Measurements from ENCODE around the gene PAK5. TPM values are rescaled to one million over a fixed set of nuclear protein-coding genes. Genes with fewer than 3 reads are reported as not detected.

The PAK5 gene
- total and polyA plus RNA-seq, 2 donors: 0.05 to 0.48 TPM

- 90% methylated on average over 1 of the region's 1 CpG for WGBS
- no peak for DNase-seq (ENCODE audit: extremely low spot score)
- H3K4me1 ChIP-seq (ENCODE audit: insufficient read depth): no peaks in the 10 kb centered on the region
- no peaks in the 10 kb centered on the region for H3K36me3 ChIP-seq (ENCODE audit: insufficient read depth)
- H3K27ac ChIP-seq (ENCODE audit: low read depth): no peak overlapping the region
- H3K4me3 ChIP-seq (ENCODE audit: low read depth, low read length): no peak overlapping the region
These were observed 271.9 kb downstream of the PAK5 start for GRCh38 chr20:9566977-9567376.

DNA sequence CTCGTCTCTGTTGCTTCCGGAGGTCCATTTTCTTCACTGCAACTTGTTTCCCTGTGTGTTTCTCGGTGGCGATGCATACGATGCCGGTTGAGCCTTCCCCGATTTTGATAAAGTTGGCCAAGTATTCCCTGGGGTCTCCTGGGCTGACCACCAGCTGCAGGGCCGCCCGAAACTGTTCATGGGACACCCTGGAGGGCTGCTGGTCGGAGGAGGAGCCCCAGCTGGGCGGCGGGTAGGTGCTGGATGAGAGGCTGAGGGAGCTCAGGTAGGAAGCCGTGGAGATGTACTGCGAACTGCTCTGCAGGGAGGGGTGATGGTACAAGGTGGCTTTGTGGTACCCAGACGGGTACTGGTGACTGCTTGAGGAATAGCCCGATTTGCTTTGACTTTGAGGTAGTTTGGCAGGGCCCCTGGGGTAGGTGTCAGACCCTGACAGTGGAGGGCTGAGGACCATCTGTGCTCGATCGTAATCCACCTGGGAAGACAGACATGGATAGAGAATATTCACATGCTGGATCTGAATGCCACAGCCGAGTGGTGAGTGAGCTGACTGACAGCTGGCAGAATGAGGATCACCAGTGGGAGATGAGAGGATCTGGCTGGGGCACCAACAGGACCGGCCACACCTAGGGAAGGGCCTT lies 272.8 kb downstream of the PAK5 start:
- no peak overlapping the region for H3K4me3 ChIP-seq (ENCODE audit: low read depth, low read length)
- no peak for DNase-seq (ENCODE audit: extremely low spot score)
- no peaks in the 10 kb centered on the region for H3K36me3 ChIP-seq (ENCODE audit: insufficient read depth)
- 89% methylated on average over 20 of the region's 20 CpGs for WGBS
- no peak overlapping the region for H3K27ac ChIP-seq (ENCODE audit: low read depth)
- H3K4me1 ChIP-seq (ENCODE audit: insufficient read depth): no peaks in the 10 kb centered on the region

DNA sequence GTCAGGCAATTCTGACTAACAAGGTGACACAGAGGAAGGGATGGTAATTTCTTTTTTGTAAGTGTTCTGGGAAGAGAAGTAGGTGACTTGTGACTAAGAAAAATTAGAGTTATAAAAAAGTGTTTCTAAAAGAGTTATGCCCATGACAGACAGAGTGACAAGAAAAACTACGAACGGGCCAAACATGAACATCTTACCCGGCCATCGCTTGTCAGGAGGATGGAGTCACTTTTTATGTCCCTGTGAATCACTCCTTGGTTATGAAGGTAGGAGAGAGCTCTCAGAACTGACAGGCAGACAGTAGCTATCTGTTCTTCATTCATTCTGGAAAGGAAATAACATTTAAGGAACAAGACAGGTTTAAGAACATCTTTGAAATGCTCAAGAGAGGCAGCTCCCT lies 281.5 kb downstream of the PAK5 start:
- H3K4me1 ChIP-seq (ENCODE audit: insufficient read depth): no peaks in the 10 kb centered on the region
- WGBS: 93% methylated on average over 4 of the region's 4 CpGs

DNA sequence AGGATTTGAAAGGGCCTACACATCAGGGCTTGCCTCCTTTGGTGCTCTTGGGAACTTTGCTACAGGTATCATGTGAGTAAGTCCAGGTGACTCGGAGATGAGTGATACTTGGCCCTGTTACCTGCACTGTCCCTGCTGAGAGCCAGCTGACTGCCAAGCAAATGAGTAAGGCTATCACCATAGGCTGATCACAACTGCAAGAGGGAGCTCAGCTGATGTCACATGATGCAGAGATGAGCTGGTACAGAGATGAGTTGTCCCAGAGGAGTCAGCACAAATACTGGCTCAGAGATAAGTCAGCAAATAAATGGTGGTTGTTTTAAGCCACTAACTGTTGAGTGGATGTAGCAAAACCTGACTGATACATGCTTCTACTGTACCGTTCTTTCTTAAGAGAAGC lies 283.1 kb downstream of the PAK5 start:
- H3K4me3 ChIP-seq (ENCODE audit: low read depth, low read length): no peak overlapping the region
- no peaks in the 10 kb centered on the region for H3K4me1 ChIP-seq (ENCODE audit: insufficient read depth)
- WGBS: 83% methylated on average over 2 of the region's 2 CpGs
- DNase-seq (ENCODE audit: extremely low spot score): no peak
- no peaks in the 10 kb centered on the region for H3K36me3 ChIP-seq (ENCODE audit: insufficient read depth)
- H3K27ac ChIP-seq (ENCODE audit: low read depth): no peak overlapping the region

More for the DNA sequence above, 281.5 kb downstream of the PAK5 start:
- Histone ChIP-seq H3K36me3 (ENCODE audit: insufficient read depth) (no peaks in the 10 kb centered on the region), H3K27ac (ENCODE audit: low read depth) (no peak overlapping the region), H3K4me3 (ENCODE audit: low read depth, low read length) (no peak overlapping the region)
- no peak for DNase-seq (ENCODE audit: extremely low spot score)

GRCh38 chr20:9551808-9552550 lies 286.9 kb downstream of the PAK5 start:
- 61% methylated on average over 4 of the region's 4 CpGs for WGBS
- Histone ChIP-seq H3K4me3 (ENCODE audit: low read depth, low read length) (no peak overlapping the region), H3K4me1 (ENCODE audit: insufficient read depth) (no peaks in the 10 kb centered on the region), H3K36me3 (ENCODE audit: insufficient read depth) (no peaks in the 10 kb centered on the region), H3K27ac (ENCODE audit: low read depth) (no peak overlapping the region)
- DNase-seq (ENCODE audit: extremely low spot score): no peak

- Histone ChIP-seq H3K27ac (ENCODE audit: low read depth) (no peak overlapping the region), H3K4me1 (ENCODE audit: insufficient read depth) (no peaks in the 10 kb centered on the region), H3K4me3 (ENCODE audit: low read depth, low read length) (no peak overlapping the region), H3K36me3 (ENCODE audit: insufficient read depth) (no peaks in the 10 kb centered on the region)
- WGBS: 69% methylated on average over 2 of the region's 2 CpGs
- DNase-seq (ENCODE audit: extremely low spot score): no peak
These were observed 288.0 kb downstream of the PAK5 start for GRCh38 chr20:9550871-9551270.

- 72% methylated on average over 1 of the region's 1 CpG for WGBS
- H3K4me3 ChIP-seq (ENCODE audit: low read depth, low read length): no peak overlapping the region
- no peaks in the 10 kb centered on the region for H3K36me3 ChIP-seq (ENCODE audit: insufficient read depth)
- H3K27ac ChIP-seq (ENCODE audit: low read depth): no peak overlapping the region
- no peak for DNase-seq (ENCODE audit: extremely low spot score)
- H3K4me1 ChIP-seq (ENCODE audit: insufficient read depth): no peaks in the 10 kb centered on the region
These were observed 288.6 kb downstream of the PAK5 start for GRCh38 chr20:9550283-9550682.

GRCh38 chr20:9543214-9543613 lies 295.7 kb downstream of the PAK5 start:
- WGBS: 34% methylated on average over 4 of the region's 4 CpGs
- DNase-seq (ENCODE audit: extremely low spot score): no peak
- Histone ChIP-seq H3K4me3 (ENCODE audit: low read depth, low read length) (no peak overlapping the region), H3K36me3 (ENCODE audit: insufficient read depth) (no peaks in the 10 kb centered on the region), H3K27ac (ENCODE audit: low read depth) (no peak overlapping the region), H3K4me1 (ENCODE audit: insufficient read depth) (no peaks in the 10 kb centered on the region)

DNA sequence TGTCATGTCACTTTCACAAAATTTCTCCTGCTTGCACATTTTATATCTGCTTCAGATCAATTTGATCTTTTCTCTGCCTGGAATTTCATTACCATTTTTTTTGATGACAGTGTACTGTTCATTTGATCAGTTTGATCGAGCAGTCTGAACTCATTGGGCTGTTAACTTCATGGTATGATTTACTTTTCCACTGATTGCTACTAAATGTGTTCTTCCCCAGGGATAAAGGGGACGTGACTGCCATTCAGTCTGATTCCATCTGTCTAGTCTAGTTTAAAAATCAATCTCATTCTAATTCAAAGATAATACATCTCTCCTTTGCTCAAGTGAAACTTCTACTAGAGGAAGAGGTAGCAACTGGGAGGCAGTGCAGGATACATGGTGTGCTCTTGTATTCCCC lies 303.4 kb downstream of the PAK5 start:
- no peak for DNase-seq (ENCODE audit: extremely low spot score)
- Histone ChIP-seq H3K4me3 (ENCODE audit: low read depth, low read length) (no peak overlapping the region), H3K4me1 (ENCODE audit: insufficient read depth) (no peaks in the 10 kb centered on the region), H3K36me3 (ENCODE audit: insufficient read depth) (no peaks in the 10 kb centered on the region), H3K27ac (ENCODE audit: low read depth) (no peak overlapping the region)
- 79% methylated on average over 2 of the region's 2 CpGs for whole genome bisulfite sequencing

- WGBS: 88% methylated on average over 5 of the region's 5 CpGs
- H3K27ac ChIP-seq (ENCODE audit: low read depth): no peak overlapping the region
- DNase-seq (ENCODE audit: extremely low spot score): no peak
These were observed 304.9 kb downstream of the PAK5 start for GRCh38 chr20:9534025-9534424.

DNA sequence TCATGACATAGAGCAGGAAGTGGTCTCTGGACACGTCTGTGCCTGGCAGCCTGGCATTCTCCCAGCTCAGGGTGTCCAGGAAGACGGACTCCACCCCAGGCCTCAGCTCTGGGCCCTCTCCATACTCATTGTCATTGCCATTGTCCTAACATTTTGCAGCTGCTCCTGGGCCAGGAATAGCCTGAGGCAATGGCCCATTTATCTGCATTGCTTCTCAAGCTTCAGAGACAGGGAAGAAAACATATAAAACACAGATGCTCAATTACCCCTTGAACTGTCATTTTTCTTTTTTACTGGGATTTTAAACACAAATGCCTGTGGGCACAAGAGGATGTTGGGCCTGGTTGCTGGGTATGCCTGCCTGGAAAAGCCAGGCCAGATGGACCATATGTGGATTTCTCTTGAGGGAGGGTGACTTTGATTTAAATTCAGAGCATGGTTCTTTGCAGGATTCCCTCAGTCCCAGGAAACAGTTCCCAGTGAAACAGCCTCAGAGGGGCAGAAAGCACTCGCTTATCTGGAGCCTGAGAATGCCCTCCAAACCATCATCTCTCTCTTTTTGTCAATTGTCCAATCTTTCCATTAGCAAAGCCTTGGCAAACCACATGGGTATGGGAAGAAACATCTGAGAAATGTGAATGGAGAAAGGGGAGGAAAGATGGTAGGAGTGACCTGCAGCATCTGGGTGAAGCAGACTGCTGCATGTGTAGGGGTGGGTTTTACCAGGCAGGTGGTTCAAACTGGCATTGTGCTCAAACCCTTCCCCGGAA lies 306.6 kb downstream of the PAK5 start:
- Histone ChIP-seq H3K27ac (ENCODE audit: low read depth) (no peak overlapping the region), H3K36me3 (ENCODE audit: insufficient read depth) (no peaks in the 10 kb centered on the region), H3K4me1 (ENCODE audit: insufficient read depth) (no peaks in the 10 kb centered on the region), H3K4me3 (ENCODE audit: low read depth, low read length) (no peak overlapping the region)
- DNase-seq (ENCODE audit: extremely low spot score): no peak
- 50% methylated on average over 4 of the region's 4 CpGs for WGBS

More at GRCh38 chr20:9534025-9534424, 304.9 kb downstream of the PAK5 start:
- Histone ChIP-seq H3K36me3 (ENCODE audit: insufficient read depth) (no peaks in the 10 kb centered on the region), H3K4me3 (ENCODE audit: low read depth, low read length) (no peak overlapping the region), H3K4me1 (ENCODE audit: insufficient read depth) (no peaks in the 10 kb centered on the region)

- WGBS: 60% methylated on average over 2 of the region's 2 CpGs
- Histone ChIP-seq H3K27ac (ENCODE audit: low read depth) (no peak overlapping the region), H3K4me3 (ENCODE audit: low read depth, low read length) (no peak overlapping the region), H3K36me3 (ENCODE audit: insufficient read depth) (no peaks in the 10 kb centered on the region), H3K4me1 (ENCODE audit: insufficient read depth) (no peaks in the 10 kb centered on the region)
- DNase-seq (ENCODE audit: extremely low spot score): no peak
These were observed 307.3 kb downstream of the PAK5 start for GRCh38 chr20:9531581-9531980.

- Histone ChIP-seq H3K36me3 (ENCODE audit: insufficient read depth) (no peaks in the 10 kb centered on the region), H3K4me3 (ENCODE audit: low read depth, low read length) (no peak overlapping the region), H3K27ac (ENCODE audit: low read depth) (no peak overlapping the region), H3K4me1 (ENCODE audit: insufficient read depth) (no peaks in the 10 kb centered on the region)
- DNase-seq (ENCODE audit: extremely low spot score): no peak
- WGBS: 64% methylated on average over 3 of the region's 3 CpGs
These were observed 315.2 kb downstream of the PAK5 start for GRCh38 chr20:9523636-9524035.

DNA sequence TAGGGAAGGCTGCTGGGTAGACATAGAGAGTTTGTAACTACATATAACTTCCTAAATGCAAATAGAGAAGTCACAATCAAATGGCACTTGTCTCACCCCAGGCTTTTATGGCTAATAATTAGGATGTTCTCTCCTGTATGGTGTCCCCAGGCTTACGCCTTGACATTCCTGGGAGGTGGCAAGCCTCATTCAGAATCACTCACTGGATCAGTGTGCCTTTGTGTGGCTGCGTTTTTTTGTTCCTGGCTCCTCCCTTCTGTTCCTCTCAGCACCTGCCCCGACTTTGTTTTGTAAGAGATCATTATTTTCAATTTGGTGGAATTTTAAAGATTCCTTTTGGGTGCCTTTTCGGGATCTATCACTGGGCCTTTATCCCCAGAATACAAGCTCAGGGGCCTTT lies 318.8 kb downstream of the PAK5 start:
- Histone ChIP-seq H3K4me1 (ENCODE audit: insufficient read depth) (no peaks in the 10 kb centered on the region), H3K27ac (ENCODE audit: low read depth) (no peak overlapping the region), H3K36me3 (ENCODE audit: insufficient read depth) (no peaks in the 10 kb centered on the region), H3K4me3 (ENCODE audit: low read depth, low read length) (no peak overlapping the region)
- WGBS: 53% methylated on average over 4 of the region's 4 CpGs
- DNase-seq (ENCODE audit: extremely low spot score): no peak

All from urinary bladder (tissue), 4 donors.